GM12878 (cell line): Measurements from ENCODE around the gene PMPCA. TPM values are rescaled to one million over a fixed set of nuclear protein-coding genes. Genes with fewer than 3 reads are reported as not detected.

ENCODE experiments used
- ATAC-seq: fragments of 200-7000 bp; cut with Tn5 transposase; 3 replicates; pipeline ENCODE4 v1.9.1; 2020; ENCODE audit warnings: mild to moderate bottlenecking, moderate library complexity
- BruUV-seq: library from RNA; stranded (reverse); fragments of 400-500 nt; replicated peaks from 2 replicates; lab custom pipeline; 2021; lab: Mats Ljungman, UMichigan
- CTCF ChIA-PET: fragments of 300-600 bp; sonication (Branson Sonifier 250); formaldehyde crosslinking; extraction: SDS; loops from one replicate; lab custom pipeline; 2021; ENCODE audit warnings: inconsistent platforms; lab: Yijun Ruan, JAX
- POLR2A ChIA-PET: fragments of 350-600 bp; formaldehyde crosslinking; extraction: SDS; loops from one replicate; lab custom pipeline; 2021; ENCODE audit warnings: inconsistent platforms; lab: Charles Lee
- RAD21 ChIA-PET: fragments of 300-600 bp; sonication (Branson Sonifier 250); formaldehyde crosslinking; loops from one replicate; lab custom pipeline; 2023; ENCODE audit warnings: antibody characterized with exemption; ENCODE audit not compliant: unreplicated experiment; lab: Charles Lee
- SMC1A ChIA-PET: fragments of 300-600 bp; sonication (Branson Sonifier 250); formaldehyde crosslinking; loops from one replicate; lab custom pipeline; 2023; ENCODE audit not compliant: unreplicated experiment, uncharacterized antibody; lab: Charles Lee
- DNase-seq: peaks from one replicate; pipeline ENCODE4 v3.0.0-alpha.2; 2011; ENCODE audit warnings: low read depth, low spot score
- FAIRE-seq: peaks from 3 replicates; lab custom pipeline; 2011; peaks lifted over from hg19 to GRCh38; lab: Jason Lieb, UNC
- H2AFZ ChIP-seq: 2 replicates; pipeline ENCODE4 v1.6.0; 2011; ENCODE audit warnings: low read depth, low read length, control low read depth; ENCODE audit not compliant: control insufficient read depth
- H3K27ac ChIP-seq: 2 replicates; pipeline ENCODE4 v1.5.1; 2011; ENCODE audit warnings: control low read depth; ENCODE audit not compliant: control insufficient read depth, insufficient read depth
- H3K27me3 ChIP-seq, 2 experiments: replicated peaks in 1 of 2; 2 replicates each; pipeline versions ENCODE4 v1.6.0 to v1.6.1; 2011; ENCODE audit warnings: low read length in 1 of 2; ENCODE audit not compliant: control insufficient read depth in 2 of 2, insufficient read depth in 2 of 2
- H3K36me3 ChIP-seq, 2 experiments: 2 replicates each; pipeline ENCODE4 v1.5.1; 2011; ENCODE audit warnings: low read length in 1 of 2; ENCODE audit not compliant: control insufficient read depth in 2 of 2, insufficient read depth in 2 of 2
- H3K4me1 ChIP-seq: 2 replicates; pipeline ENCODE4 v1.6.1; 2011; ENCODE audit warnings: mild to moderate bottlenecking, low read length, moderate library complexity, mixed read lengths; ENCODE audit not compliant: control insufficient read depth, insufficient read depth
- H3K4me2 ChIP-seq: 2 replicates; pipeline ENCODE4 v1.6.0; 2011; ENCODE audit warnings: control low read depth; ENCODE audit not compliant: control insufficient read depth, insufficient read depth
- H3K4me3 ChIP-seq: fragments of 200-600 bp; sonication (generic); 2 replicates; pipeline ENCODE4 v1.5.1; 2016
- H3K79me2 ChIP-seq: 2 replicates; pipeline ENCODE4 v1.6.0; 2011; ENCODE audit warnings: low read length; ENCODE audit not compliant: control insufficient read depth, insufficient read depth
- H3K9ac ChIP-seq: 2 replicates; pipeline ENCODE4 v1.8.0; 2011; ENCODE audit warnings: low read length, control low read depth, mixed read lengths; ENCODE audit not compliant: control insufficient read depth, insufficient read depth
- H3K9me3 ChIP-seq: replicated peaks from 3 replicates; pipeline ENCODE4 v1.5.1; 2011; ENCODE audit warnings: mild to moderate bottlenecking, low read length; ENCODE audit not compliant: control insufficient read depth, insufficient read depth
- H4K20me1 ChIP-seq: 2 replicates; pipeline ENCODE4 v1.6.0; 2011; ENCODE audit not compliant: control insufficient read depth, insufficient read depth
- CBX5 ChIP-seq: sonication (generic); IDR thresholded peaks from 2 replicates; pipeline ENCODE4 v1.6.1; 2016; ENCODE audit warnings: low read depth, moderate library complexity, mild to moderate bottlenecking, inconsistent platforms
- DPF2 ChIP-seq: fragments of 450-650 bp; IDR thresholded peaks from 2 replicates; pipeline ENCODE4 v1.6.1; 2017; ENCODE audit warnings: mild to moderate bottlenecking
- HCFC1 ChIP-seq: fragments of 150-350 bp; IDR thresholded peaks from 2 replicates; pipeline ENCODE4 v1.6.1; 2014; ENCODE audit warnings: low read length
- JUNB ChIP-seq: IDR thresholded peaks from 2 replicates; pipeline ENCODE4 v1.6.1; 2016; ENCODE audit warnings: antibody characterized with exemption, mild to moderate bottlenecking
- KDM1A ChIP-seq: fragments of 200-600 bp; sonication (generic); IDR thresholded peaks from 2 replicates; pipeline ENCODE4 v1.6.1; 2016; ENCODE audit warnings: borderline replicate concordance
- LARP7 ChIP-seq: fragments of 450-650 bp; IDR thresholded peaks from 2 replicates; pipeline ENCODE4 v1.6.1; 2017; ENCODE audit warnings: mild to moderate bottlenecking
- MTA3 ChIP-seq: IDR thresholded peaks from 2 replicates; pipeline ENCODE4 v1.6.1; 2012; ENCODE audit warnings: low read length, inconsistent platforms, borderline replicate concordance
- NFIC ChIP-seq: IDR thresholded peaks from 2 replicates; pipeline ENCODE4 v1.6.1; 2012; ENCODE audit warnings: low read depth, mild to moderate bottlenecking, inconsistent platforms, low read length, moderate library complexity
- NFYA ChIP-seq: IDR thresholded peaks from 2 replicates; pipeline ENCODE4 v1.6.1; 2011; ENCODE audit warnings: low read depth, mild to moderate bottlenecking, low read length, improper control_type of control experiment, borderline replicate concordance
- RBBP5 ChIP-seq: fragments of 200-600 bp; sonication (generic); conservative IDR thresholded peaks from 2 replicates; pipeline ENCODE4 v1.6.1; 2016
- SMAD1 ChIP-seq: fragments of 450-650 bp; IDR thresholded peaks from 2 replicates; pipeline ENCODE4 v1.6.1; 2018; ENCODE audit warnings: mild to moderate bottlenecking, low read depth; ENCODE audit not compliant: partially characterized antibody
- ZNF274 ChIP-seq: IDR thresholded peaks from one replicate; pipeline ENCODE4 v1.8.0; 2011; ENCODE audit not compliant: insufficient read length, insufficient read depth
- WGBS: methylation state at CpG from one replicate; pipeline ENCODE4 v1.1.6; 2016; ENCODE audit warnings: low lambda C conversion rate; ENCODE audit not compliant: insufficient replicate concordance, insufficient coverage; ENCODE audit errors: missing lambda C conversion rate; 5-methylcytosine and 5-hydroxymethylcytosine counted together
- in situ Hi-C: fragments of 300-500 bp; cut with MboI; formaldehyde crosslinking; loops from 9 replicates; pipeline ENCODE4 v1.14.3; 2018; ENCODE audit warnings: mixed read lengths
- intact Hi-C: fragments of 100-400 bp; cut with micrococcal nuclease; formaldehyde crosslinking; loops from one replicate; pipeline ENCODE4 v1.14.2; 2022; ENCODE audit not compliant: unreplicated experiment
- polyA plus RNA-seq, 11 experiments: library from polyadenylated mRNA; depleted of rRNA in 4 of 11; unstranded in 6 of 11; stranded (reverse) in 5 of 11; fragments of >200 nt; fragmentation: Nextera tagmentation in 4 of 11; fragmentation: Illumina TruSeq in 1 of 11; extraction: Ambion mirVana in 4 of 11; extraction: Trizol in 1 of 11; gene quantifications; 1 replicate in 1 of 11; 2 replicates in 10 of 11; pipeline versions ENCODE4 v1.2.1 to v1.2.3, GENCODE V29; 2011 to 2016; ENCODE audit warnings: inconsistent platforms in 2 of 11, missing spikeins in 2 of 11, low read depth in 1 of 11
- total RNA-seq, 4 experiments: library from RNA; depleted of rRNA in 3 of 4; stranded (reverse); fragments of >200 nt in 3 of 4; fragmentation: Illumina TruSeq in 1 of 4; extraction: Trizol in 1 of 4; gene quantifications; 2 replicates each; pipeline versions ENCODE4 v1.2.1 to v1.2.3, GENCODE V29; 2013 to 2021
- TF ChIP-seq, protein P1 (sequence below): fragments of 450-650 bp; formaldehyde crosslinking; IDR thresholded peaks from 2 replicates; pipeline ENCODE4 v1.5.0; 2022; ENCODE audit warnings: mild to moderate bottlenecking, missing genetic modification characterization
- TF ChIP-seq, protein P2 (sequence below): fragments of 450-650 bp; IDR thresholded peaks from 2 replicates; pipeline ENCODE4 v1.6.1; 2017; ENCODE audit warnings: low read depth, mild to moderate bottlenecking, moderate library complexity
- TF ChIP-seq, protein P3 (sequence below): IDR thresholded peaks from 2 replicates; pipeline ENCODE4 v1.6.1; 2011; ENCODE audit warnings: borderline replicate concordance, low read depth, mild to moderate bottlenecking, moderate library complexity, mixed read lengths, low read length; ENCODE audit not compliant: insufficient read depth; ENCODE audit errors: extremely low read length

Gene PMPCA
- total and polyA plus RNA-seq, 10 of the 15 experiments (the other 5 are each of a cell fraction or from before 2014, with no cell fraction given): 8.1 to 137 (median 75.7) TPM

DNA sequence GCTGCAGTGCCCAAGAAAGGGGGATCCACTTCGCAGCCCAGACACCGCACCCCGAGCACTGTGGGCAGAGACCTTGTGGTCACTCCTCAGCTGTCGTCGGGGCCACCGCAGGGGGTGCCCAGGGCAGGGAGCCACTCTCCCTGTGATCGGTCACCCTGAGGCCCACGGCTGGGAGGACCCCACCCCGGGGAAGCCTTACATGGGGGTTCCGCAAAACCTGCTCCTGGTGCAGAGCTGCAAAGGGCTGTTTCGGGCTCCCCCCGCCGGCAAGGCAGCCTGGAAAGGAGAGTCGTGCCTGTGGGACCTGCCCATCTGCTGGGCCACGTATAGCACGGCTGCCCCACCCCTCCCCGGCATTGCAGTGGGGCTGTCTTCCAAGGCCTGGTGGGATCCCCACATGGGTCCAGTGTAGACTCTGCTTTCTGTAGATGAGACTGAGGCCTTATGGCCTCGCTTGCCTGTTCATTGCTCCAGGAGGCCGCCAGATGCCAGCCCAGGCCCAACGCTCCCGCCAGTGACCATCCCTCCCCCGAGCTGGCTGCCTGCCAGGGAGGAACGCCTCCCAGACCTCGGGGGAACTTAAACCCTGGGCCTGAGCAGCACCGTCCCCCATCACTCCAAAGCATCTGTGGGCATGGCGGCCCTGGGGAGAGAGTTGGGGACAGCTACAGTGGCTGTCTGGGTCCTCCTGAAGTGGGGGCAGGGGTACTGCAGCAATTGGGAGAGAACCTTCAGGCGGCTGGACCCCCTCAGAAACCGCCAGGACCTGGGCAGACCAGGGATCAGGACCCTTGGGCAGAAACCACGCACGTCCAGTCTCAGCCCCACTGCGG lies 45.3 kb upstream of the PMPCA start (continued):
- TF ChIP-seq, protein P1, sequence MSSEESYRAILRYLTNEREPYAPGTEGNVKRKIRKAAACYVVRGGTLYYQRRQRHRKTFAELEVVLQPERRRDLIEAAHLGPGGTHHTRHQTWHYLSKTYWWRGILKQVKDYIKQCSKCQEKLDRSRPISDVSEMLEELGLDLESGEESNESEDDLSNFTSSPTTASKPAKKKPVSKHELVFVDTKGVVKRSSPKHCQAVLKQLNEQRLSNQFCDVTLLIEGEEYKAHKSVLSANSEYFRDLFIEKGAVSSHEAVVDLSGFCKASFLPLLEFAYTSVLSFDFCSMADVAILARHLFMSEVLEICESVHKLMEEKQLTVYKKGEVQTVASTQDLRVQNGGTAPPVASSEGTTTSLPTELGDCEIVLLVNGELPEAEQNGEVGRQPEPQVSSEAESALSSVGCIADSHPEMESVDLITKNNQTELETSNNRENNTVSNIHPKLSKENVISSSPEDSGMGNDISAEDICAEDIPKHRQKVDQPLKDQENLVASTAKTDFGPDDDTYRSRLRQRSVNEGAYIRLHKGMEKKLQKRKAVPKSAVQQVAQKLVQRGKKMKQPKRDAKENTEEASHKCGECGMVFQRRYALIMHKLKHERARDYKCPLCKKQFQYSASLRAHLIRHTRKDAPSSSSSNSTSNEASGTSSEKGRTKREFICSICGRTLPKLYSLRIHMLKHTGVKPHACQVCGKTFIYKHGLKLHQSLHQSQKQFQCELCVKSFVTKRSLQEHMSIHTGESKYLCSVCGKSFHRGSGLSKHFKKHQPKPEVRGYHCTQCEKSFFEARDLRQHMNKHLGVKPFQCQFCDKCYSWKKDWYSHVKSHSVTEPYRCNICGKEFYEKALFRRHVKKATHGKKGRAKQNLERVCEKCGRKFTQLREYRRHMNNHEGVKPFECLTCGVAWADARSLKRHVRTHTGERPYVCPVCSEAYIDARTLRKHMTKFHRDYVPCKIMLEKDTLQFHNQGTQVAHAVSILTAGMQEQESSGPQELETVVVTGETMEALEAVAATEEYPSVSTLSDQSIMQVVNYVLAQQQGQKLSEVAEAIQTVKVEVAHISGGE (CRISPR knock-in tag): no peak
- TF ChIP-seq HCFC1: no peak
- TF ChIP-seq DPF2: no peak
- TF ChIP-seq SMAD1: no peak
- no peak for TF ChIP-seq MTA3
- TF ChIP-seq, all 136 proteins: peak for 0

DNA sequence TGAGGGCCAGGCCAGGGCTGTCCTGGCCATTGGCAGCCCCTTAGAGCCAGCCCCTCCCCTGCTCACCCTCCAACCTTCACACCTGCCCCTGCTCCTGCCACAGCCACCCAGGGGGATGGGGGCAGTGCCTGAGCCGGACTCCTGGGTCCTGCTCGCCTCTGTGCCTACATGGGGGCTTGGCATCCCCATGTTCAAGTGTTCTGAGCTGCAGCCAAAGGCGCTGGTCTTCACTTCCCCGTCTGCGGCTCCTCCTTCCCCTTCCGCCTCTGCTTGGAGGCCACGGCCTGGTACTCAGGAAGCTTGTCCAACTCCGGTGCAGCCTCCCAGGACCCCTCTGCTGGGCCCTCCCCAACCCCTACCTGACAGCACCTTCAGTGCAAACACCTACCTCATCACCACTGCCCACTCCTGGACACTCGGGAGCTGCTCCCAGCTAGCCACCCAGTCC lies 44.7 kb upstream of the PMPCA start:
- Histone ChIP-seq H3K79me2 (no peaks in the 10 kb centered on the region), H3K36me3 (peaks cover 0 to 1% of the 10 kb centered on the region in 2 experiments; a peak in 2 of 4 replicates), H3K4me2 (no peak overlapping the region), H4K20me1 (no peaks in the 10 kb centered on the region), H3K9me3 (no peaks in the 10 kb centered on the region; the same call in 2 of the 3 replicates), H2AFZ (no peak overlapping the region), H3K27me3 (no peaks in the 10 kb centered on the region), H3K9ac (no peak overlapping the region), H3K27ac (no peak overlapping the region), H3K4me3 (no peak overlapping the region), H3K4me1 (peaks cover 10% of the 10 kb centered on the region)
- ChIA-PET RAD21 (no interaction called here), SMC1A (no interaction called here), POLR2A (no interaction called here), CTCF (no interaction called here)
- intact Hi-C loops: no loop called here
- in situ Hi-C loops: no loop called here
- no peak for FAIRE-seq
- BruUV-seq: no TSS peak
- ATAC-seq: no peak
- DNase-seq: no peak
- 16% methylated on average over 8 of the region's 9 CpGs for WGBS
- TF ChIP-seq KDM1A (no peak), NFIC (no peak), ZNF274 (no peak), NFYA (no peak), JUNB (no peak), CBX5 (no peak), RBBP5 (no peak), LARP7 (no peak)
- TF ChIP-seq, protein P2, sequence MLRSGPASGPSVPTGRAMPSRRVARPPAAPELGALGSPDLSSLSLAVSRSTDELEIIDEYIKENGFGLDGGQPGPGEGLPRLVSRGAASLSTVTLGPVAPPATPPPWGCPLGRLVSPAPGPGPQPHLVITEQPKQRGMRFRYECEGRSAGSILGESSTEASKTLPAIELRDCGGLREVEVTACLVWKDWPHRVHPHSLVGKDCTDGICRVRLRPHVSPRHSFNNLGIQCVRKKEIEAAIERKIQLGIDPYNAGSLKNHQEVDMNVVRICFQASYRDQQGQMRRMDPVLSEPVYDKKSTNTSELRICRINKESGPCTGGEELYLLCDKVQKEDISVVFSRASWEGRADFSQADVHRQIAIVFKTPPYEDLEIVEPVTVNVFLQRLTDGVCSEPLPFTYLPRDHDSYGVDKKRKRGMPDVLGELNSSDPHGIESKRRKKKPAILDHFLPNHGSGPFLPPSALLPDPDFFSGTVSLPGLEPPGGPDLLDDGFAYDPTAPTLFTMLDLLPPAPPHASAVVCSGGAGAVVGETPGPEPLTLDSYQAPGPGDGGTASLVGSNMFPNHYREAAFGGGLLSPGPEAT: no peak
- TF ChIP-seq, protein P3, sequence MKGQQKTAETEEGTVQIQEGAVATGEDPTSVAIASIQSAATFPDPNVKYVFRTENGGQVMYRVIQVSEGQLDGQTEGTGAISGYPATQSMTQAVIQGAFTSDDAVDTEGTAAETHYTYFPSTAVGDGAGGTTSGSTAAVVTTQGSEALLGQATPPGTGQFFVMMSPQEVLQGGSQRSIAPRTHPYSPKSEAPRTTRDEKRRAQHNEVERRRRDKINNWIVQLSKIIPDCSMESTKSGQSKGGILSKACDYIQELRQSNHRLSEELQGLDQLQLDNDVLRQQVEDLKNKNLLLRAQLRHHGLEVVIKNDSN: no peak
